NCI-H1048 (cell line): ENCODE measurements around the gene ZSWIM9.

Experiments
- DNase-seq: peaks from one replicate; lab custom pipeline; 2025; lab: John Stamatoyannopoulos, UW

The ZSWIM9 gene

DNA sequence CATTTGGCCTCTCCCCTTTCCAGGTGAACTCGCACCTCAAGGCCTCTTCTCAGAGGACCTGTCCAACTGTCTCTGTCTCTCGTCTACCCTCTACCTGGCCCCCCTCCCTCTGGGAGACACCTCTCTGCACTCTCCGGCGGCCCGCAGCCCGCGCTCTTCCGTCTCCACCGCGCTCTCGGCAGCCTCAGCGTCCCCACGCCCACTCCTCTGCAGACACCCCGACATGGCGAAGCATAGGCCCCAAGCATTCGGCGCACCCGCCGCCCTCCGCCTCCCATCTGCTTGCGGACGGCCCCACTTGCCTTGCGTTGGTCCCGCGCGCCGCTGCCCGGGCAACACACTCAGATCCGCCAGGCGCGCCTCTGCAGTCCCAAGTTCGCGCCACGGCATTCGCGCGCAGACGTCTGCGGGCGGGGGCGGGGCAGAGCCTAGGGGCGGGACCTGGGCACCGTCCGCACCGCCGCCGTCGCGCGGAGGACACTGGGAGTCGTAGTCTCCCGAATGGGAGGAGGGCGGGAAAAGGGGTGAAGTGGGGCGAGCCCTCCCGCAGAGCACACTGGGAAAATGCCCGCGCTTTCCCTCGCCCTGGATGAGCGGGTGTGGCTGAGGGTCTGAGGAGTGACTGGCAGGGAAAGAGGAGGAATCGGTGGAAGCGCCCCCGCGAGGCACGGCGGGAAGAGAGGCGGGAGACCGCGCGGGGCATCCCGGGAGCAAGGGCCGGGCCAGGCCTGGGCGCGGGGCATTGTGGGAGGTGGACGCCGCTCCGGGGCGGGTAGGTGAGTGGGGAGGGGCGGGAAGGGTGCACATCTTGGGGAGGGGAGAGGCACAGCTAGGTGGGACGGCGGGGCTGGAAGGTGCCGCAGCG, at the start of gene ZSWIM9, which contains the start of gene LIG1:
TSS of gene ZSWIM9 (plus strand) at position 742 of the 865 bp plus-strand sequence. CDS start 1,123 bp downstream, outside the sequence.
TSS of gene LIG1 (minus strand) at position 406 of the 865 bp plus-strand sequence. CDS start 4,778 bp downstream, outside the sequence.
- DNase-seq: peak; percentile 92

DNA sequence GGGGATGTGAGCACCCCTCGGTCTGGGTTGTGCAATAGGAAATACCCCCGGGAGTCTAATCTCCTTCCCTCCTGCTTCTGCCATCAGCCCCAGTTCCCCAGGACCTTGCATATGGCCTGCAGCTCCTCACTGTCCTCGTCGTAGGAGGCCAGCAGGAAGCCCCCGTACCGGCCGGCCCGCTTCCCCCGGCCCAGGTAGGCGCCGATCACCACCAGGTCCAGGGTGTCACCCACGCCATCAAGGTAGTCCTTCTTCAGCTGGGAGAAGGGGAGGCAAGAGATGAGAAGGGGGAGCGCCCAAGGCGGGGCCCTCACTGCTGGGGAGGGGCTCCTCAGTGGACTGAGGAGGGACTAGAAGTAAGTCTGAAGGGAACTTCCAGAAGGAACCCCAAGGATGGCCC, 49.4 kb upstream of the ZSWIM9 start:
- DNase-seq: no peak

DNA sequence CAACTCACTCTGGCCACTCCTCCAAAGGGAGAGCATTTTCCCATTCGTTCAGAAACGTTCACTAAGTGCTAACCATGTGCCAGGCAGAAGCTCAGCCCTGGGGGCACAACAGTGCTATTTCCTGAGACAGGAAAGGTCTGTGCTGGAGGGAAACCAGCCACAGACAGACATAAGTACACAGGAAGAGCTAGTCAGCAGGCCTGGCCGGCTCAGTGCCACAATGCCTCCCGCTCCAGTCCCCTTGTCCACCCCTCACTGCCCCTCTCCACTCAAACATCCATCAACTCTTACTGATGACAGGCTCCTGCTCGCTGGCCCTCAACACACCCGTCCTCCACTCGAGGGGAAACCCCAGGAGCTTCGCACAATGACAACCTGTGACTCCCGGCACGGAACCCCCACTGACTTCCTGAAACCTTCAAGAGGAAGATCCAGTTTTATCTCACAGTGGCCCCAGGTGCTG, 48.5 kb upstream of the ZSWIM9 start:
- DNase-seq: no peak

DNA sequence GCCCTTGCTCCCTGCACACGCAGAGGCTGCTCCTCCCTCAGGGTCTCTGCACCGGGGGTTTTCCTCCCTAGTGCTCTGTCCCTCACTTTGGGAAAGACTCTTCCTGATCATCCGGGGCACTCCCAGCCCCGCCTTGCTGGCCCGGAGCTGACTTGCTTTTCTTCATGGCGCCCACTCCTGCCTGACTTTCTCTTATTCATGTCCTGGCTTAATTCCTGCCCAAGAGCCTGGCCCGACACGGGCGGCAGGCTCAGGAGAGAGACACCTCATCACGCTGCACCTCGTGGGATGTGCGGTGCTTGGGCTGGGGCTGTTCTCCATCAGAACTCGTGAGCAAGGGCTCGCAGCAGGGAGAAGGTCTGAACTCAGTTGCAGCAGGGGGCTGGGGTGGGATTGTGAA, 48.1 kb upstream of the ZSWIM9 start:
- DNase-seq: no peak

DNA sequence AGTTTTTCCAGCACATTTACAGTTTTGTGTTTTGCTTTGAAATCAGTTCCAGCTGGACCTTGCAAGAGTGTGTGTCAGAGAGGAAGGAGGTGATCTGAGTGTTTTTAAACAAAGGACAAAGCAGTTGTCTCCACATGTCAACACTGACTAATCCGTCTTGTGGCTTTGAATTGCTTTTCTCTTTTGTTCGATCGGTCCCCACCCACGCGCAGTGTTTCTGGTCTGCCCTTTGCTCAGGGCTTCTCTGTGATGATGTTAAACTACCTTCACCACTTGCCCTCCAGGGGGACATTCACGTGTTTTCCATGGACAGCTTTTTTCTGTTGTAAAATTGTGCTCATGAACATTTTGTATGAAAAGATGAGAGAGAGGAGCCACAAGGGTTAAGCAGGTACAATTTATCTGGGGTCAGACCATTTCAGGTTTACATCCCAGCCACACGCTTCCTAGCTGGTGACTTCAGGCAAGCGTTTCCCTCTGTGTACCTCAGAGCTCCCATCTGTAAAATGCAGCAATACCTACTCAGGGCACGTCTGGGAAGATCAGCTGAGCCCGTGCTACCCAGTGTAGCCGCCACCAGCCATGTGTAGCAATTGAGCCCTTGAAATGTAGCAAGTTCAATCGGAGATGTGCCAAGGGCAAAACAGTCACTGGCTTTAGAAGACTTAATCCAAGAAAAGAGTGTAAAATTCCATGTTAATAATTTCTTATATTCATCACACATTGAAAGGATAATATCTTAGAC, 46.4 kb upstream of the ZSWIM9 start:
- DNase-seq: no peak

DNA sequence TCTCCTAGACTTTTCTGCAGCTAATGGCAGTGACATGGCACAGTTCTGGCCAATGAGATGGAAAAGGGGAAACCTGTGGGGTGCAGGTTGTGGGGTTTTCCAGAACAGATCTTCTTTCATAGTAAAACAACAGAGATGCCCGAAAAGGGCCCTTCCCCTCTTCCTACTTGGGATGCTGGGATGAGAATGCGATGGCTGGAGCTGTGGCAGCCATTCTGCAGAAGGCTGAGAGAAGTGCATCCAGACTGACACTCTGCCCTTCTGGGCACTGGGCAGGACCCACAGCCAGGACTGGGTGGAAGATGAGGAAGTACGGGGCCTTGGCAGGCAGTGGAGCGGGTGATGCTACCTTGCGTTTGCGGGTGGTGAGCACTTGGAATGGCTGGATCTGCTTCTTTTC, 42.9 kb upstream of the ZSWIM9 start:
- no peak for DNase-seq

DNA sequence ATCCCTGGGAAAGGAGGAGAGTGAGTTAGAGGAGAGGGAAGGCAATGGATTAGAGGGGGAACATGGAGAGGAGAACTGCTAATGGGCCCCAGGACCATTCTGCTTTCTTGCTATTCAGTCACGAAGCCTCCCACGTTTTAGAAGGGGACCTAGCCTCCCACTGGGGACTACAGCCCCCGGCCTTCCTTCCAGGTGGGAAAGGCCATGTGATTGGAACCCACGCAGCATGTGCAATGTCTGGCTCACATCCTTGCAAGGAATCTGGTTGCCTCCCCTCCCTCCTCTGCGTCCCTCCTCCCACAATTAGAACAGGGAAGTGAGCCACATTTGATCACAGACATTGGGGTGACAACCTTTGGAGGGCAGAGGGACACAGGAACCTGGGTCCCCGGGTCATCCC, 37.4 kb upstream of the ZSWIM9 start:
- DNase-seq: no peak

DNA sequence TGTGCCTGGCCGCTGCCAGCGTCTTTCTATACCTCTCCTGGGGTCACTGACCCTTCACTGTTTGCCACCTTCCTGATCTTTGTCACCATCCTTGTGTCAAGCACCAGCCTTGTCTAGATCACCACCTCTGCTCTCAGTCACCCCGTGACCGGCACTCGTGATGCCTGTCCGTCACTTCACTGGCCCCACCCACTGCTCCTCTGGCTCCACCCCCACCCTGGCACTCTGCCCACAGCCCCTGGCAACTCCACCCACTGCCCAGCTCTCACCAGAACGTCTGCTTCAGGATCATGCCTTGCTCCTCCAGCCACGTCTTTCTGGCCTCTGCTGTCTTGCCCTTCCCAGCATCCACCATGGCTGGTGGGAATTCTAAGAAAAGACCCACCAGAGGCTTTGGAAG, 35.1 kb upstream of the ZSWIM9 start:
- DNase-seq: no peak

DNA sequence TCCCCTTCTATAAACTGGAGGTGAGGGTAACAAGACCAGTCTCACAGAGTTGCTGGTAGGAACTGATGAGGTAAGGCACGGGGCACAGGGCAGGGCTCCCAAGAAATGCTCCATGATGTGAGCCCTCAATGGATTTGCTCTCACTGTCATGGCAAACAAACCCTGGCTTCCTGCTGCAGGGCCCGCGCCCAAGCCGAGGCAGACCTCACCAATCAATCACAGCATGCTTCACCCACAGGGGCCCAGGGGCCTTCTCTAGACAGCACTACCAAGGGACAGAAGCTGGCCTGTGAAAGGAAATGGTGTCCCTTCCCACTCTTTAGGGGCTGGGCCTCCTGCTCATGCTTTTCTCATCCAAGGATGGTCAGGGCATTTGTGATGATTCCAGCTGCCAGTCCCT, 33.9 kb upstream of the ZSWIM9 start:
- DNase-seq: no peak

DNA sequence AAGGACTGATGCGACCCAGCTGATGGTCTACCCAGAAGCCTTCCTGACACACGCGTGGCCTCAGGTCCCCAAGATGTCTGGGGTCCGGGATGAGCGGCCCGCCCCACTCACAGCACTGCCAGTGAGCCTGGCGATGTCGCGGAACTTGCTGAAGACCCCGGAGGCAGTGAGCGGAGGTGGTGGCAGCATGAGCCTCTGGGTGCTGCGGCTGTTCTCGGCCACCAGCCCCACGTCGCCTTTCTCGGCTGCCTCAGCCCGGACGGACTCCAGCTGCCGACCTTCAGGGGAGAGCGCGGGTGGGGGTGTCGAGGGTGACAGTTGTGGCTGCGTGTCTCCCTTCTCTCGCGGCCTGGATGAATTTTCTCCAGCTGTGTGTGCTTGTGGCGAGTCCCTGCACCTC, 33.1 kb upstream of the ZSWIM9 start:
- DNase-seq: no peak

DNA sequence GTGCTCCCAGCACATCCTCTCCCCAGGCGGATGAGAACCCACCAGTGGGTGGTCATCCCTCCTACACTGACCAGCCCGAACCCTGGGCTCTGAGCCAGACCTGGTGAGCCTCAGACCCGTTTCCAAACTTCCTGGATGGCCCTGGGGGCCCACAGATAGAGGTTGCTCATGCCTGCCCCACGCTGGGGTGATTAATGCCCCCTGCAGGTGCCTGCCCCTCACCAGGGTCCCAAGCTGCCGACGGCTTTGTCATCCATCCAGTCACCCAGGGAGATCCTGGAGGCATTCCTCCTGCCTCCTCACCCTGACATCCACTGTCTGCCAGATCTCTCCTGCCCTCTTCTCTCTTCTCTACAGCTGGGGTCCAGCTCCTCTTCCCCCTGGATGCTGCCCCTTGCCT, 31.4 kb upstream of the ZSWIM9 start:
- DNase-seq: no peak

DNA sequence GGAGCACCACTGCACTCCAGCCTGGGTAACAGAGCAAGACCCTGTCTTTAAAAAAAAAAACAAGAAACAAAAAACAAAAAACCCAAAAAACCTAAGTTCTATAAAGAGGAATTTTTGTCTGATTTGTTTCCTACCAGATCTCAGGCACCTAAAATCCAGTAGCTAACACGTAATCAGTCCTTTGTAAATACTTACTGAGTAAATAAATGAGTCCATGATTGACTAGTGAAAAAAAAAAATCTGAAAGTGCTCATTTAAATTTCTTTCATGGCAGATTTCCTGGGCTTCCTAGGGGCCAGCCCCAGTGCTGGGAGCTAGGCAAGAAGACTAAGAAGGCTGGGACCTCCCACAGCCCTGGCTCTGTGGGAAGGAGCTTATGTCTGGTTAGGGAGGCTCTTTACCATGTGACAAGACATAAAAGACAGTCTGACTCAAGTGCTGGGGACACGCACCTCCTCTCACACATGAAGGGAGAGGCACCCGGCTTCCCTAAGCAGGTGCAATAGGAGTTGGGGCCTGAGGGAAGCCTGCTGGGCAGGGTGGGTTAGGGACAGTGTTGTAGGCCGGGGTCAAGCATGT, 22.8 kb upstream of the ZSWIM9 start:
- no peak for DNase-seq

DNA sequence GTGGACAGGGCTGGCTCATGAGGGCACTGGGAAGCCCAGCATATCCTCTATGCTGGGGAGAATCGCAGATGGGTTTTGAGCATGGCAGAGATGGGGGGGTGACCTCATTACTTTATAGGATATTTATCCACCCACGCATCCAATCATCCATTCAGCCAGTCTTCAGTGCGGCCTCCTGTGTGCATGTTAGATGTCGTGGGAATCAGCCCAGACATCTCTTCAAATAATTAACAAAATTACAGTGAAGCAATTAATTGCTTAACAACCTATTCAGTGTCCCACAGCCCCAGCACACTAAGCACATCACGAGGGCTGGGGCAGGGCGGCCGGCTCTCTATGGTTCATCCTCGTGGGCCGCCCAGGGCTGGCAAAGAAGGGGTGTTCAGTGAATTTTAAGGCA, 21.9 kb upstream of the ZSWIM9 start:
- no peak for DNase-seq

DNA sequence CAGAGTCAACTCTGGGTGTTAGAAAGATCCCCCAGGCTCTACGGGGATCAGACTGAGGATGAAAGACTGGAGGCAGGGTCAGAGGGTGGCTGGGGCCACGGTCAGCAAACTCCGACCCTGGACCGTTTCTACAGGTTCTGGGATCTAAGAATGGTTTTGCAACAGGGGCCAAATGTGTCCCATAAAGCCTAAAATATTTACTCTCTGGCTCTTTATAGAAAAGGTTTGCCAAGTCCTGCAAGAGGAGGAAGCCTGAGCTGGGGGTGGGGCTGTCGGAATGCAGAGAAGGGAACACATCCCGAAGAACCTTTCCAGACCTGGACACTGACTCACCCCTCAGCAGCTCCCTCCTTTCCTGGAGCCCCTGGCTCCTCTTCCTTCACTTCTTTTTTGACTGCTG, 21.1 kb upstream of the ZSWIM9 start:
- no peak for DNase-seq

DNA sequence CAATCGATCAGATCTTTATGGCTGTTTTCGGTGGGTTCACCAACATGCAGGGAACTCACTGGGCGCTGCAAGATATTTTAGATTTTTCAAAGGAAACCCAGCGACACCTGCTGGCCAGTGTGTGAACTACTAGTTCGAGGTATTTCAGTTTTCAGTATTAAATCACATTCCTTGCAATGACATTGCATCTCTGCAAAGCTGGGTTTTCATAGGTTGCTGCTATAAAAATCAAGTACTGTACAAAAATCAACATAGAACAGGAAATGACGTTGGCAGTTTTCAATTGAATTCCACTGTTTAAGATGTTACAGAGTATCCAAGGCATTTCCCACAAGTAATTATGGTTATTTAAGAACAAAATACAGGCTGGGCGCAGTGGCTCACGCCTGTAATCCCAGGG, 17.9 kb upstream of the ZSWIM9 start:
- no peak for DNase-seq

DNA sequence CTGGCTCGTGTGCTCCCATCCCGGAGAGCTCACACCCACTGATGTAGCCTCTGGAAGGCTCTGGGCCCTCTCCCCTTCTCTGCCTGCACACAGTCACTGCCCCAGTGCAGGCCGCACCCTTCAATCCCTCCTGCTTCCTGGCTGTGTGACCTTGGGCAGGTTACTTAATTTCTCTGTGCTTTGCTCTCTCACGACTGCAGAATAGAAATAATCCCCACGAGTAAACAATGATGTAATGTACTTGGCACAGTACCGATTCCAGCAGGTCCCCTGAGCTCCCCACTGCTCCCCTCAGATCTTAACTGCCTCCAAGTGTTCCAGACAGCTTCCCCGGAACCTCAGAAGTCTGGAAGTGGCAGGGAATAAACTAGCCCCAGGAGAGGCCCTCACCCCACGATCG, 16.5 kb upstream of the ZSWIM9 start:
- DNase-seq: no peak

DNA sequence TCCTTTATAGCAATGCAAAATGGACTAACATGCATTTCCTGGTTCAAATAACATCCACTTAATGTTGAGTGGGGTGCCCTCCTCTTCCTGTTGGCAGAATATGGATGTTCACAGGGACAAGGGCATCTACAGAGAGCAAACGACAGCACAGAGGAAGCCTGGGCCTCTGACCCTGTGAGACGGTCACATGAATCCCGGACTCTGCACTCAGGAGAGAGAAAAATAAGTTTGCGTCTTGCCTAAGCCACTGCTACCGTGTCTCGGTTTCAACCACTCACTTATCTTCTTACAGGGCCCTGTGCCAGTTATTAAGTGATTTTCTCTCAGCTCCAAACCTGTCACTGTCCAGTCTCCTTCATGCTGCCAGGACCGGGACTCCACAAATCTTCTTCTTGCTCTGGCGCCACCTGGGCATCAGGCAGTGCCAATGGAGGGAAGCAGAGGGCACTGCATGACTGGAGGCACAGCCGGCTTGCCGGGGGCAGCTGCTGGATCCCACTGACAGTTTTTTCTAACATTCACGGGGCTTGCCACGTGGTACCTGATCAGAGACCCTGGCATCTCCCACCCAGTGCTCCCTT, 12.2 kb upstream of the ZSWIM9 start:
- no peak for DNase-seq

DNA sequence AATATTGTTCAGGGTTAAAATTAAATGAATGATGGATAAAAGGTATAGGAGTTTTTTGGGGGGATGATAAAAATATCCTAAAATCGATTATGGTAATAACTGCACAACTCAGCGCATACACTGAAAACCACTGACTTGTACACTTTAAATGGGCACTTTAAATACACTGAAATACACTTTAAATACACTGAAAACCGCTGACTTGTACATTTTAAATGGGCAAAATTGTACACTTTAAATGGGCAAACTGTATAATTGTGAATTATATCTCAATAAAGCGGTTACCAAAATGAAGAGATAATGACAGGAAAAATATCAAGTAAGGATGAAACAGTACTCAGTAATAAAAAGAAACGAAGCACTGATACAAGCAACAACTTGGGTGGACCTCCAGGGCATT, 1.8 kb upstream of the ZSWIM9 start:
- no peak for DNase-seq

DNA sequence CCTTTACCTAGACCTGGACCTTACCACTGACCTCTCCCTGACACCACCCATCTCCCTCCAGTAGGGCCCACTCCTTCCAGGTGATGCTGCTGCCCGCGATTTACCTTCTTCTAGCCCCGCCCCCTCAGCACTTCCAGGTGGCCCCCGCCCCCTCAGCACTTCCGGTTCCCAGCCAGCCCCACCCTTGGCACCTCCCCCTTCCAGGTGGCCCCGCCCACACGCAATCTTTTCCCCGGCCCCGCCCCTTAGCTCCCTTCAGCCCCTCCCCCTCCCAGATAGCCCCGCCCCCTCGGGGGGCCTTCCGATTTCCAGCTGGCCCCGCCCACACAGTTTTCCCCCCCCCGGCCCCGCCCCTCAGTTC, 922 bp upstream of the ZSWIM9 start:
- peak; percentile 63 for DNase-seq

DNA sequence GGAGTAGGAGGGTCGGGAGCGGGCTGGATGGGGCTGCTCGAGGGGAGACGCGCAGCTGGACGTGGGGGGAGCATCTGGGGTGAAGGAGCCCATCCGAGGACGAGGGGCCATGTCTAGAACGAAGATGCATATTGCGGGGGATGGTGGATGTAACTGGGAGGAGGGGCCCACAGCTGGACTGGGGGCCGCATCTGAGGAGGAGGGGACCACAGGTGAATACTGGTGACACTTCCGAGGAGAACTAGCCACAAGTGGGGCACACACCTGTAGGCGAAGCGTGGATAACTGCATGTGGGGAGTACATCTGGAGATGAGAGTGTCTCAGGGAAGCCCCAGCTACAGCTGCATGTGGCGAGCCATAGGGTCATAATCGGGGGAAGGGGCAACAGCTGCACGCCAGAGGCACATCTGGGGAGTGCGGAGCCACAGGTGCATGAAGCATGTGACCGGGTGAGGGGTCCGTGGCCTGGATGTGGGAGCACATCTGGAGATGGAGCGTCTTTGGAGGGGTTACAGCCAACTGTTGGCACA, 402 bp downstream of the ZSWIM9 start:
- DNase-seq: no peak

DNA sequence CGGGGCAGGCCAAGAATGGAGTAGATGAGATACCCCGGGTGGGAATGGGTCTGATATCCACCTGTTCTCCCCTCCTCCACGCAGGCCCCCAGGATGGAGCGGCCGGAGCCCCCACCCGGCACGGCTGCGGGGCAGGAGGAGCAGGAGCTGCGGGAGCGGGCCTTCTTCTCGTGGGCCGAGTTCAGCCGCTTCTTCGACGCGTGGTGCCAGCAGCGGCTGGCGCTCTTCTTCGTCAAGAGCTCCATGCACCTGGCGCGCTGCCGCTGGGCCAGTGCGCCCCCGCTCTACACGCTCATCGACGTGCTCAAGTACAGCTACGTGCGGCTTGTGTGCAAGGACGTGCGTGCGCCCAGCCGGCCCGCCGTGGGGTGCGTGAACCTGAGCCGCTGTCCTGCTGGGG, 1.2 kb downstream of the ZSWIM9 start:
- DNase-seq: no peak

DNA sequence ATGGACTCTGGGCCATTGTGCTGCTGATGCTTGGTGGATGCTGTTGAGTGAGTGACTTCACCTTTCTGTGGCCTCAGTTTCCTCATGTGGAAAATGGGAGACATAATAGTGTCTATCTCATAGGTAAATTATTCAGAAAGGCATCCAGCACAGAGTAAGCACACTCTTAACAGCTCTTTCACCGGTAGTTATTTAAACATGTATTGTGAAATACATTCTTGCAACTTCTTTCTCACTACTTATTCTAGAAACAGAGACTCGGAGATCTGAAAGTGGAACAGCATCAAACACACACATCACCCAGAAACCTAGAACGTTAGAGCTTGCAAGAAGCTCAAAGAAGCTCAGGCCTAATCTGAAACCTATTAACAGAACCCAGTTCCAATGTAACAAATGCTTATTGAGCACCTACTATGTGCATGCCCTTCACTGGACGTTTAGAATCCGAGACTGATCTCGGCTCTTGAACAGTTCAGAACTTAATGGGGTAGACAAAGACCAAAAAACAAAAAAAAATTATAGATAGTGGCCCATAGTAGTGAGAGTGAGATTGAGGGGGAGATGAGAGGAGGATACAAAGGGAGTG, 4.1 kb downstream of the ZSWIM9 start:
- no peak for DNase-seq
